HG03039 (cell line): Measurements from ENCODE around the gene IRX1.

Source experiments
- ATAC-seq: cut with Tn5 transposase; IDR thresholded peaks from one replicate; pipeline ENCODE4 v1.9.1; 2021; ENCODE audit warnings: mild to moderate bottlenecking, moderate library complexity; ENCODE audit not compliant: unreplicated experiment

The IRX1 gene

GRCh38 chr5:3600106-3601060, 4.8 kb downstream of the IRX1 start:
- ATAC-seq: no peak

GRCh38 chr5:3601061-3601710, 5.6 kb downstream of the IRX1 start:
- ATAC-seq: no peak

DNA sequence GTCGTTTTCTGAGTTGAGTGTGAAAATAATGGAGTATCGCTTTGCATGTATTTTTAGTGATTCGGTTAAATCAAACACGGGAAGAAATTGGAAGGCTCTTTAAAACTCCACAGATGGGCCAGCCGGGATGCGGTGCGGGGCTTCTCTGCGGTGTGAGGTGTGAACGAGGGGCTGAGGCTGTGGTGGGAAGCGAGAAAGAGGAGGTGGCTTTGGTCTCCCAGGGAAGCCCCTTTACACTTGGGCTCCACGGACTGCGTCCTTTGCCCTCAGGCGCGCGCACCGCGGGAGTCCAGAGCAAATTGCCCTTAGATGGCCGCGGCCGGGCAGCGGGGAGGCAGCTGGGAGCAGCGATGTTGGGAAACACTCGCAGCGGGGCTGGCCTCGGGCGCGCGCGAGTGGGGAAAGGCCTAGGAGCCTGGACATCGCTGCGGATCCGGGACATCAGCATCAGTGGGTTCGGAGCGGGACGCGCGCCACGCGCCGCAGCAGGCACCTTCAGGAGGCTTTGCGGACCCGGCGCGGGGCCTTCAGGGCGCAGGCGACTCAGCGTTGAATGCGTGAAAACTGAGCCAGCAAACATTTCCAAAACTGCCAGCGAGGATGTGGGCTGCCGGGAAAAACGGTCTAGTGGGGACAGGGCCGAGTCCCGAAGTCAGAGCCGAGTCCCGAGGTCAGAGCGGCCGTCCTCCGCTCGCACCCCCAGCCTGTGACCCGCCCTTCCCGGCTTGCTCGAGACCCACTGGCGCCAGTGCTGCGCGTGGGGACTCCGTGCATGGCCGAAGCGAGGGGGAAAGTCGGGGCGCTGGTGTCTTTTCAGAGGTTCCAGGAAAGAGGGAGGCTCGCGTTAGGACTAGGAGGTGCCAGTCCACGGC, 6.5 kb downstream of the IRX1 start:
- ATAC-seq: no peak

- ATAC-seq: no peak
These were observed 7.3 kb downstream of the IRX1 start for GRCh38 chr5:3602785-3603502.

DNA sequence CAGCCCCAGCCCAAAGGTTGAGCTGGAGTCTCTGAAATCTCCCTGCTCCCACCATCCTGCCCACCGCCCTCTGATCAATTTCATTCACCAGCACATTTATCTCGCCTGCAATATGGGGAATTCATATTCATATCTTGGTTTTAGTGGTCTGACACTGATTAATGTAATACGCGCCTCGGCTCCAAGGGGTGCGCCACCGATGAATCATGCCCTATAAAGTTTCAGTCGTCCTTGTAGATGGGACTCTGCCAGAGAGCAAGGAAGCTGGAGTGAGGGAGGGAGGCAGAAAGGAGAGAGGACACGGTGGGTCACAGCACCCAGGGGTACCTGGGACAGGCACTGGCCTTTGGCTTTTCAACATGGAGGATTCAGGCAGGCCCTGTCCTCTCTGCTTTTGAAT, 8.9 kb downstream of the IRX1 start:
- no peak for ATAC-seq

DNA sequence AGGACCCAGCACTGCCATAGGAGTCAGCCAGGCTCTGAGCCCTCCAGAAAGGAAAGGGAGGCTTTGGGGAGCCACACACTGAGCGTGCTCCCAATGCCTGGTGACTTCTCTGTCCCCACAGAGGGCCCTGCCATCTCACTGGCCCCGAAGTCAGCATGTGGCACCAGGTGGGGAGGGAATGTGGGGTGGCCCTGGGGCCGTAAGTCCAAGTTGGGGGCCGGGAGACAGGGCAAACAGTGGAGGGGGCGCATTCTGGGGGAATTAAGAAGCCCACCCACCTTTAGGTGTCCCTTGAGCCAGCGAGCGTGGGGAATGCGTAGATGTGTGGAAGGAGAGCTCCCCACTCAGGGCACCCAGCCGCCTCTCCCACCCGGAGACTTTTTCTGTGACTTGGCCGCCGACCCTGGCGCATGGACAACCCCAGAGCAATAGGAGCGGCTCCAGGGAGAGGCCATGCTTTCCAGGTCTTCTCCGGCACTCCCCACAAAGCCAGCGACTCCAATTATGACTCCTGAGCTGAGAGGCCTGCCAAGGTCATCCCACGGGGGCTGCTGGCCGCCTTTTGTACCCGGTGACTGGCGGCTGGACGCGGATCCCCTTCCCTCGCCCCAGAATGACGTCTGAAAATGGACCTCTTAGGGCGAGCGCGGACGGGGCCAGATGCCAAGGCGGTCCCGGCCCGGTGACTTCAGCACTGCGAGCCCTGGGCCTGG, 9.8 kb downstream of the IRX1 start:
- ATAC-seq: no peak

- no peak for ATAC-seq
These were observed 10.6 kb downstream of the IRX1 start for GRCh38 chr5:3606121-3606831.

DNA sequence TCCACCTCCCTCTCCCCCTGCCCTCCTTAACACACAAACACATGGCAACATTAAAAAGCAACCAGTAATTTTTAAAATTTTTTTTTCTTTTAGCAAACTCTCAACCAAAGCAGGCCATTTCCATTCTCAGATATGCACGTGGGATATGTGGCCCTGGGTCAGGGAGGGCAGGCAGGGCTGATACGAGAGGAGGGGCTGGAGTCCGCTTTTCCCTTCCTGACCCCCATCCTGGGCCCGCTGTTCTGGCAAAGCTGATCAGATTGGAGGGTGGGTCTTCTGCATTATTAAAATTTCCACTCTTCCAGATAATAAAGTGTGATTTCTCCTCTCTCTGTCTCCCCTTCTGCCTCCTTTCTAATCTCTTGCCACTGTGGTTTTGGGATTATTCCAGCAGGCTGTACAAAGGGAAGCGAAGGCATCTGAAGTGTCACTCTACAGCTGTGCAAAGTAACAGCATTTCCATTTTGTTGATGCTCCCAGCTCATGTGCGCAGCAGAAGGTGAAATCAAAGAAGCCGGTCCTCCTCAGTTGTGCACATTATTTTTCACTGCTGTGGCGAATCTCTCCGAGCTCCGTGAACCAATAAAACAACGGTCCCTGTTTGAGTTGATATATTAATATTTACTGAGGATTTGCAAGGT, 12.0 kb downstream of the IRX1 start:
- ATAC-seq: no peak

DNA sequence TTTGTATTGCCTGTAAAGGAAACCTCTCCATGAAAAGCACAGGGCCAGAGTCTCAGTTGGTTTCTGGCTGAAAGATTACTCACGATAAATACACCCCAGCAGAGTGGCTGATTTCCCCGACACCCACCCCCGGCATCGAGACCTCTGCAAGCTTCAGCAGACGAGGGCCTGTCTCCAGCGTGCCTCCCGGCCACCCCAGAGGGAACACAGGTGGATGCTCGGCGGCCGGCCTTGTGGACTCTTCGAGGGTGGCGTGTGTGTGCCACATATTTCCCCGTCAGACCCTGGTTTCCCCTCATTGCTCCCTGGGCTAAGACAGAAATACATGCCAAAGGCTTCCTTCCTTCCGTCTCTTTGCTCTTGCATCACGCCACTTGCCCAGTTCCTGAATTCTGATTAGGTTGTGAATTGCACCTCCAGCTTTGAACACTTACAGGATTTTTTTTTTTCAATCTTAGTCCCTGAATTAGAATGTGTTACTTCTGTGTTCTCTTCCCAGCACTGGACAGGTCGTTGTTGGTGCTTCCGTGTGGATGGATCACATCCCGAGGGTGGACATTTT, 13.6 kb downstream of the IRX1 start:
- ATAC-seq: no peak

DNA sequence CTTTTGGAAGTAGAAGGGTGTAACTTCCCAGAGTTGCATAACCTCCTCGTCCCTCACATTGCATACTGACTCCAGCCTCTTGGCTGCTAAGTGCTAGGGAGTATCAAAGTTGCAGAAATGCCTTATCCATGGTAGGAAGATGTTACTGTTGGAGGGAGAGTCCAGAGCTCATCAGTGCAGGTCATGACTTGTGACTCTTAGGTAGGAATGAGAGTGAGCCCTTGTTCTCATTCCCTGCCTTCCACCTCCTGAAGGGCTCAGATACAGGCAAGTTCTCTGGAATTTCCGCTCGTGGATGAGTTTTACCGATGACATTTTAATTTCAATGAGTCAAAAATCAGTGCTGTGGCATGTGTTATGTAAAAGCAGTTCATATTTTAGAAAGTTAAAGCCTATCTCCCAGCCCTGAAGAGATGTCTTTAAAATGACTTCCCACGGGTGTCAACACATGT, 17.0 kb downstream of the IRX1 start:
- no peak for ATAC-seq

GRCh38 chr5:3613726-3614125, 18.1 kb downstream of the IRX1 start:
- no peak for ATAC-seq

DNA sequence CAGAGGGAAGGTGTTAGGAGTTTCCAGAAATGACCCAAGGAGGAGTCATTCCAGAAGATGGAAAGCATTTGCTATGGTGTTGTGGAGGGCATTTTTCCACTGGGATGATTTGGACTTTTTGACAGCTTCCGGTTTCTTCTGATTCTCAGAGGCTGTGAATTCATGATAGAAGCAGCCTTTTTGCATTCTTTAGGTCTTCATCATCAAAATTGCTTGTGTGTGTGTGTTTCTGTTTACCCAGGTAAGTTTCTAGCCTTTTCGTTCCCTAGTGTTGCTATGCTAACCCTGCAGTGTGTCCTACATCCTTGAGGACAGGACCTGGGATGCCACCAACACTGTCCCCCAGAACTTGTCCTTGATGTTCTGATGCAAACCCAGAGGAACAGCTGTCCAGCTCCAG, 19.6 kb downstream of the IRX1 start:
- no peak for ATAC-seq

DNA sequence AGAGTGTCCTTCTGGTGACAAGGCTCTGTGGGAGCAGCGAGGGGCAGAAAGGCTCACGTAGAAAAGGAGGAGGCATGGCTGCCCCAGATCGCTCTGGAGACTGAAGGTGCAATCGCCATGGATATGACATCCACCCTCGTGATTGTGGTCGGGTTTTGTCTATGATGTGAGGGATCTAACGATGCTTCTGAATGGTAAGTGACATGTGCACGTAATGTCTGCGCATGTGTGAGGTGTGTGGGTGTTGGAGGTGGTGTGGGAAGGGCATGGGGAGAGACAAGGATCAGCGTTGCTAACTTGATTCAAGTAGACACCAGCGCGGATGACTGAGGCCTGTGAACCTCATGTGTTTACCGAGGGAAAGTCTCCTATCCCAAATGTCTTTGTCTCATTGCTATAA, 20.2 kb downstream of the IRX1 start:
- ATAC-seq: no peak

- no peak for ATAC-seq
These were observed 23.9 kb downstream of the IRX1 start for GRCh38 chr5:3619579-3619978.

DNA sequence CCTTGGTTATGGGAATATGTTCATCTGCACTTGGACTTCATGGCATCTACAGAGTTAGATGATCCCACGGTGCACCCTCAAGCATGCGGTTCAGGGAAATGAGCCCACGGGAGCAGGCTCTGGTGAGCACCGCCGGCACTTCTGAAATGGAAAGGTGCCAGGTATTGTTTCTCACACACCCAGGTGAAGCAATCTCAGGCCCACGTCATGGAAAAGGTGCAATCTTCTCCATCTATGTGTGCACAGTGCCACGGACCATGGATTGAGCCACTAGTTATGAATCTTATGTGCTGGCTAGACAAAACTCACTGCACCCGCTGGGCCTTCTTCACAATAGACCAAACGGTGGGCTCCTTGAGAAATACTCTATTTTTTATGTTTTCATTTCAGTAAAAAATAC, 27.3 kb downstream of the IRX1 start:
- no peak for ATAC-seq

GRCh38 chr5:3625626-3626025, 30.0 kb downstream of the IRX1 start:
- no peak for ATAC-seq

DNA sequence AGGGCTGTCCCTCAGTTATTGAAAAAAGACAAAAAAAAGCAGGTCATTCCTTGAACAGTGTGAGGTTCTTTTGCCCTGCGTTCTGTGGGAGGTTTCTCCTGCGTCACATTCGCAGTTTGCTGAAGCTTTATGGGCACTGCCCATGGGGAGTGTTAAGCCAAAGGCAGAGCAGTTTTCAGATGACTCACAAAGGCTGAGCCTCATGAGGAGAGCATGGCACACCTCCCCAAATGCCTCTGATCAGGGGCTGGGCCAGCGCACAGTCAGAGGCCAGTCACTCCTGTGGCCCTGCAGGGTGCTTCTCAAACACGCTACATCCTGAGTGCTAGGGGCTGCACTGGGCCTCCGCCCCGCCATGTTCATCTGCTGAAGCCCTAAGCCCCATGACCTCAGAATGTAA, 38.4 kb downstream of the IRX1 start:
- ATAC-seq: no peak

DNA sequence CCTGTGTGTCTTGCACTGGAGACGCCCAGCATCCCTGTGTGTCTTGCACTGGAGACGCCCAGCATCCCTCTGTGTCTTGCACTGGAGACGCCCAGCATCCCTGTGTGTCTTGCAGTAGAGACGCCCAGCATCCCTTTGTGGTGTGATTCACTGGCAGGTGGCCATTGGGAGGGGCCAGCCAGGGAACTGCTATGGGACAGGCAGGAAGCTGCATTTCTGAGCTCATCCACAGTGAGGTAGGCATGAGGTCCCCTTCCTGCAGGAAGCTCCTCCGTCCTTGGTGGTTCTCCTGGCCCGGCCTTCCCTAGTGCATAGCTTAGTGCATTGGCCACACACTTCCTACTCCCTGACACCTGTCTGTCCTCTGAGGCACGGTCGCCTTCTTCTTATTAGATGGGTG, 43.5 kb downstream of the IRX1 start:
- no peak for ATAC-seq

DNA sequence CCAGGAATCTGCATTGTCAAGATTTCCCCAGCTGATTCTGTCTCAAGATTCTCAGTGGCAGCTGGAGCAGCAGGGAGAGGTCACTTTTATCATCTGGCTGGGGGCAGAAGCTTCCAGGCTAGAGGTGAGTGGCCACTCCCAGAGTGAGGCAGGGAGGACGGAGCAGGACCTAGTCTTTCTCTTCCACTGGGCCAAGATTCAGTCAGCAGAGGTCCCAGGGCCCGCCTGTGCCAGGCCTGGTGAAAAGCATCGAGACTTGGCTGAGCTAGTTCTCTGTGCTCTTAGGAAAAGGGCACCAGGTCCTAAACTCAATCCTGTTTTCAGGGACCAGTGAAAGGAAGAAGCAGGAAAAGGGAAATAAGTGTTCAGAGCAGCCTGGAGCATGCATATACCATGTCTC, 46.6 kb downstream of the IRX1 start:
- no peak for ATAC-seq
